ENCODE measurements around the gene HIPK4. TPM values are rescaled to one million over a fixed set of nuclear protein-coding genes. Genes with fewer than 3 reads are reported as not detected.

HIPK4 gene
- total RNA-seq, 4 donors from 2014 or later = 0.39 to 0.60 TPM; not detected in 2

- no peak for TF ChIP-seq EP300 (IDR thresholded peaks at IDR 0.05)
- no peak for TF ChIP-seq POLR2A (IDR thresholded peaks at IDR 0.05)
- TF ChIP-seq CTCF (IDR thresholded peaks at IDR 0.05) = no peak
- H3K4me1 ChIP-seq = peaks cover 0 to 4% (median 0%) of the 10 kb centered on the region in 4 donors
- 80 to 81% methylated on average over 11 of the region's 11 CpGs for WGBS, 2 donors
- H3K27me3 ChIP-seq = no peaks in the 10 kb centered on the region
- peaks cover 0 to 68% (median 0%) of the 10 kb centered on the region in 3 donors for H3K36me3 ChIP-seq
- no peak for DNase-seq (ENCODE audit: low spot score in 2 of 2)
- H3K4me3 ChIP-seq = no peak overlapping the region
- H3K27ac ChIP-seq = no peak overlapping the region
- H3K9me3 ChIP-seq = no peaks in the 10 kb centered on the region
Measured at GRCh38 chr19:40379446-40380198, 10.4 kb downstream of the HIPK4 start.

DNA sequence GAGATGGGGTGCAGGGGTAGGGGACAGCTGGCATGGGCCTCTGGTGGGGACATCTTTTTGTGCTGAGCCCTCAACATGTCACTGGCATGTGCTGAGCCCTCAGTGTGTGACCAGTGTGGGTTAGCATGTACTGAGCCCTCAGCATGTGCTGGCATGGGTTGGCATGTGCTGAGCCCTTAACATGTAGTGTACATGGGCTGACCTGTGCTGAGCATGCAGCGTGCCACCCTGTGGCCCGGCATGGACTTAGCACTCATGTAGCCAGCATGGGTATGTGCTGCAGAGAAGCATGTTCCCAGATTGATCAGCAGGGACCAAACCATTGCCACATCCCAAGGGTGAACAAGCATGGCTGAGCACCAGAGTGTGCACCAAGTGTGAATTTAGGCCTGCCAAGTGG, 11.5 kb downstream of the HIPK4 start:
- Histone ChIP-seq H3K36me3 (peaks cover 0 to 79% (median 0%) of the 10 kb centered on the region in 3 donors), H3K4me3 (no peak overlapping the region), H3K4me1 (peaks cover 0 to 4% (median 0%) of the 10 kb centered on the region in 4 donors), H3K27me3 (no peaks in the 10 kb centered on the region), H3K27ac (no peak overlapping the region), H3K9me3 (no peaks in the 10 kb centered on the region)
- 75 to 100% methylated on average over 1 to 2 of the region's 2 CpGs for WGBS, 2 donors
- TF ChIP-seq CTCF (IDR thresholded peaks at IDR 0.05) (no peak), EP300 (IDR thresholded peaks at IDR 0.05) (no peak), POLR2A (IDR thresholded peaks at IDR 0.05) (no peak)
- DNase-seq (ENCODE audit: low spot score in 2 of 2) = no peak

DNA sequence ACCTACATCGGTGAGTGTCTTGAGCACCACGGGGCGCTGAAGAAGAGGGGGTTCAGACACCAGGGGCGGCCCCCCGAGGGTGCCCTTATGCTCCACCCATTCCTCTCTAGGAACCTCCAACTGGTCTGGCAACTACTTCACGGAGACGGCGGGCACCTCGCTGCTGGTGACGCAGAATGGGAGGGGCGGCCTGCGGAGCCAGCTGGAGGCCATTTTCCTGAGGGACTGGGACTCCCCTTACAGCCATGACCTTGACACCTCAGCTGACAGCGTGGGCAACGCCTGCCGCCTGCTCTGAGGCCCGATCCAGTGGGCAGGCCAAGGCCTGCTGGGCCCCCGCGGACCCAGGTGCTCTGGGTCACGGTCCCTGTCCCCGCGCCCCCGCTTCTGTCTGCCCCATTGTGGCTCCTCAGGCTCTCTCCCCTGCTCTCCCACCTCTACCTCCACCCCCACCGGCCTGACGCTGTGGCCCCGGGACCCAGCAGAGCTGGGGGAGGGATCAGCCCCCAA, 12.1 kb downstream of the HIPK4 start:
- H3K4me3 ChIP-seq = no peak overlapping the region
- no peak overlapping the region for H3K27ac ChIP-seq
- 87 to 92% methylated on average over 23 to 24 of the region's 25 CpGs for WGBS, 2 donors
- no peaks in the 10 kb centered on the region for H3K9me3 ChIP-seq
- peaks cover 0 to 4% (median 0%) of the 10 kb centered on the region in 4 donors for H3K4me1 ChIP-seq
- H3K27me3 ChIP-seq = no peaks in the 10 kb centered on the region
- no peak for TF ChIP-seq POLR2A (IDR thresholded peaks at IDR 0.05)
- no peak for TF ChIP-seq EP300 (IDR thresholded peaks at IDR 0.05)
- DNase-seq (ENCODE audit: low spot score in 2 of 2) = no peak
- peaks cover 0 to 85% (median 4%) of the 10 kb centered on the region in 3 donors for H3K36me3 ChIP-seq

- no peak overlapping the region for H3K4me3 ChIP-seq
- H3K36me3 ChIP-seq = peaks cover 0 to 100% (median 4%) of the 10 kb centered on the region in 3 donors
- TF ChIP-seq CTCF (IDR thresholded peaks at IDR 0.05) = no peak
- H3K9me3 ChIP-seq = no peaks in the 10 kb centered on the region
- whole genome bisulfite sequencing, 2 donors = 83 to 88% methylated on average over 17 of the region's 17 CpGs
- no peak for DNase-seq (ENCODE audit: low spot score in 2 of 2)
- H3K27me3 ChIP-seq = no peaks in the 10 kb centered on the region
- H3K27ac ChIP-seq = no peak overlapping the region
- H3K4me1 ChIP-seq = no peaks in the 10 kb centered on the region
Measured at GRCh38 chr19:40376286-40376862, 13.6 kb downstream of the HIPK4 start.

- peaks cover 0 to 100% (median 4%) of the 10 kb centered on the region in 3 donors for H3K36me3 ChIP-seq
- no peak overlapping the region for H3K27ac ChIP-seq
- no peak overlapping the region for H3K4me3 ChIP-seq
- no peak for TF ChIP-seq EP300 (IDR thresholded peaks at IDR 0.05)
- TF ChIP-seq CTCF (IDR thresholded peaks at IDR 0.05) = no peak
- TF ChIP-seq POLR2A (IDR thresholded peaks at IDR 0.05) = no peak
- DNase-seq (ENCODE audit: low spot score in 2 of 2) = no peak
- no peaks in the 10 kb centered on the region for H3K9me3 ChIP-seq
- H3K27me3 ChIP-seq = no peaks in the 10 kb centered on the region
- H3K4me1 ChIP-seq = no peaks in the 10 kb centered on the region
- 95 to 98% methylated on average over 7 of the region's 7 CpGs for WGBS, 2 donors
Measured at GRCh38 chr19:40374084-40374483, 15.9 kb downstream of the HIPK4 start.
